Right cardiac atrium (tissue), 5 donors: Measurements from ENCODE around the gene NACAD. TPM values are rescaled to one million over a fixed set of nuclear protein-coding genes. Genes with fewer than 3 reads are reported as not detected.

Experiments used
- ATAC-seq, 2 donors: fragments of 200-7000 bp; cut with Tn5 transposase; one replicate each; pipeline versions ENCODE4 v1.8.0 to v1.9.1; 2020; ENCODE audit warnings: moderate library complexity in 2 of 2, mild to moderate bottlenecking in 1 of 2
- DNase-seq, 3 donors: peaks; one replicate each; pipeline ENCODE4 v3.0.0-alpha.2; 2020
- H3K27ac ChIP-seq: one replicate; pipeline ENCODE4 v1.5.1; 2013; ENCODE audit warnings: mild to moderate bottlenecking, low read length, control low read depth, moderate library complexity
- H3K27me3 ChIP-seq: one replicate; pipeline ENCODE4 v1.6.1; 2013; ENCODE audit not compliant: control insufficient read depth, insufficient read depth
- H3K4me1 ChIP-seq: one replicate; pipeline ENCODE4 v1.6.1; 2013; ENCODE audit warnings: low read length; ENCODE audit not compliant: control insufficient read depth, insufficient read depth
- H3K4me3 ChIP-seq: one replicate; pipeline ENCODE4 v1.5.1; 2013; ENCODE audit warnings: low read length, control low read depth
- H3K9me3 ChIP-seq: one replicate; pipeline ENCODE4 v1.6.1; 2013; ENCODE audit warnings: low read length; ENCODE audit not compliant: control insufficient read depth
- WGBS: extraction: QIAGEN DNeasy Blood & Tissue Kit; methylation state at CpG from one replicate; pipeline ENCODE4 v1.1.7; 2013; 5-methylcytosine and 5-hydroxymethylcytosine counted together
- intact Hi-C, 4 donors: fragments of 100-400 bp; cut with DNase I; formaldehyde crosslinking; loops; one replicate each; pipeline versions ENCODE4 v1.11.0 to v1.14.0; 2022 to 2023
- polyA plus RNA-seq: library from polyadenylated mRNA; stranded (reverse); fragments of 200-250 nt; gene quantifications from one replicate; pipeline ENCODE4 v1.2.3, GENCODE V29; 2013
- total RNA-seq, 4 donors: library from RNA; stranded (reverse); fragmentation: NEBNext Ultra II Directional; extraction: Animal tissue kit (Norgen Biotek cat#: 25700); gene quantifications; one replicate each; pipeline ENCODE4 v1.2.1, GENCODE V29; 2021
- donor health status: healthy with polysubstance abuse.
- donor health status: DM: no; HTN: yes; CAD: no.
- donor health status: DM: no; HTN: no; CAD: no.
- donor health status: DM: no; HTN: yes; CAD: no; lungs with severe emphysema.
- donor health status: DM: yes; HTN: yes; CAD: no.

Gene NACAD
- total and polyA plus RNA-seq, 5 donors, result 3.2 to 6.5 (median 4.8) TPM

DNA sequence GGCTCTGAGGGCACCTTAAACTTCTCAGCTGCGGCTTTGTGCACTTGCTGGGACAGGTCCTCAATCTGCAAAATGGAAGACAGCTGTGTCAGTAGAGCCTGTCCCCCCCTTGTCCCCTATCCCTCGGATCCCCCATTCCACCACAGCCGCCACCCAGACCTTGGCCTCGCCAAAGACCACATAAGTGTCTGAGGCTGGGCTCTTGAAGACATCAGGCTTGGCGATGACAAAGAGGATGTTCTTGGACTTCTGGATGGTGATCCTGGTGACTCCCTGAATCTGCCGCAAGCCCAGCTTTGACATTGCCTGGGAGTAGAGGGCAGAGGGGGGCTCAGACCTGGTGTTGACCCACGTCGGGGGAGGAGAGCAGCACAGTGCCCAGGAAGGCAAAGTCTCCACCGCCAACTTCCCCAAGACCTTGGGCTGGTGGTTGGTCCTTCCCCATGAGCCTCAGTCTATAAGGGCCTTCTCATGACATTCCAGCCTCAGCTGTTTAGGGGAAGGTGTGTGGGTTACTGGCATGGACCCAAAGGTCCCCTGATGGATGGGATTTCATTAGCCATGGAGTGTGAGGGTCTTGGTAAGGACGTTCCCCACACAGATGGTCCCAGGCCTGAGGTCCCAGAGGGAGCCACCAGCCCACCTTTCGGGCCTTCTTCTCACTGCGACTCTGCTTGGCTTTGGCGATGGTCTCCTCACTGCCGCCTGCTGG, 7.7 kb downstream of the NACAD start:
- peak in 1 of 2 donors; percentile 7 for ATAC-seq
- no peaks in the 10 kb centered on the region for H3K4me1 ChIP-seq
- H3K27me3 ChIP-seq, result no peaks in the 10 kb centered on the region
- DNase-seq, result no peak
- intact Hi-C loops, result no loop called here
- no peaks in the 10 kb centered on the region for H3K9me3 ChIP-seq
- no peak overlapping the region for H3K4me3 ChIP-seq
- no peak overlapping the region for H3K27ac ChIP-seq
- 86% methylated on average over 14 of the region's 14 CpGs for WGBS

DNA sequence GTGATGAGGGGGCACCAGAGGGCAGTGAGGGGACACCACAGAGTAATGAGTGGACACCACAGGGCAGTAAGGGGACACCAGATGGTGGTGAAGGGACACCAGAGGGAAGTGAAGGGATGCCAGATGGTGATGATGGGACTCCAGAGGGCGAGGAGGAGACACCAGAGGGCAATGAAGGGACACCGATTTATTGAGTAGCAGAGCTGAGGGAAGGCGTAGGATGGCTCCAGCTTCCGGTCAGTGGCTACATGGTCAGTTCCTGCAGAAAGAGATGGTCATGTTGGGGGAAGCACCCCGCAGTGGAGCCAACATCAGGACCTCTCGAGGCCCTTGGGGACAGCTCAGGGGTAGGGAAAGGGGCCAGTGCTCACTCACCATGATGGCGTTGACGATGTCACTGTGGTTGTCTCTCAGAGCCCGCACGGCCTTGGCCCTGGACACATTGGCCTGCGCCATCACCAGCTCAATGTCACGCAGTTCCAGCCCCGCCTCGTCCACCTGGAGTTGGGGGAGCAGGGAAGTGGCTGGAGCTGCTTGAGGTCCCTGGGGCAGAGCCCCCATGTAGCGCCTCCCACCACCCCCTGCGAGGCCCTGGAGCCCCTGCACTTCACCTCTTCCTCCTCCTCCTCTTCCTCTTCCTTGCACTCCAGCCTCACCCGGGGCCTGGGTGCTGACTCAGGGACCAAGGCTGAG, 8.4 kb downstream of the NACAD start:
- peak in 1 of 2 donors; percentile 19 for ATAC-seq
- no peak overlapping the region for H3K27ac ChIP-seq
- 91% methylated on average over 17 of the region's 17 CpGs for WGBS
- intact Hi-C loops, result no loop called here
- no peaks in the 10 kb centered on the region for H3K9me3 ChIP-seq
- no peaks in the 10 kb centered on the region for H3K4me1 ChIP-seq
- H3K4me3 ChIP-seq, result no peak overlapping the region
- peak in 1 of 3 donors; percentile 54 for DNase-seq
- H3K27me3 ChIP-seq, result no peaks in the 10 kb centered on the region

DNA sequence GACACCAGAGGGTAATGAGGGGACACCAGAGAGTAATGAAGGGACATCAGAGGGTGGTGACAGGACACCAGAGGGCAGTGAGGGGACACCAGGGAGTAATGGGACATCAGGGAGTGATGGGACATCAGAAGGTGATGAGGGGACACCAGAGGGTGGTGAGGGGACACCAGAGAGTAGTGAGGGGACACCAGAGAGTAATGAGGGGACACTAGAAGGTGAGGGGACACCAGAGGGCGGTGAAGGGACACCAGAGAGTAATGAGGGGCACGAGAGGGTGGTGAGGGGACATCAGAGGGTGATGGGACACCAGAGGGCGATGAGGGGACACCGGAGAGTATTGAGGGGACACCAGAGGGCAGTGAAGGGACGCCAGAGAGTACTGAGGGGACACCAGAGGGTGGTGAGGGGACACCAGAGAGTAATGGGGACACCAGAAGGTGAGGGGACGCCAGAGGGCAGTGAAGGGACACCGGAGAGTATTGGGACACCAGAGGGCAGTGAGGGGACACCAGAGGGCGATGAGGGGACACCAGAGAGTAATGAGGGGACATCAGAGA, 10.6 kb downstream of the NACAD start:
- WGBS, result 86% methylated on average over 8 of the region's 8 CpGs
- no peak for ATAC-seq

DNA sequence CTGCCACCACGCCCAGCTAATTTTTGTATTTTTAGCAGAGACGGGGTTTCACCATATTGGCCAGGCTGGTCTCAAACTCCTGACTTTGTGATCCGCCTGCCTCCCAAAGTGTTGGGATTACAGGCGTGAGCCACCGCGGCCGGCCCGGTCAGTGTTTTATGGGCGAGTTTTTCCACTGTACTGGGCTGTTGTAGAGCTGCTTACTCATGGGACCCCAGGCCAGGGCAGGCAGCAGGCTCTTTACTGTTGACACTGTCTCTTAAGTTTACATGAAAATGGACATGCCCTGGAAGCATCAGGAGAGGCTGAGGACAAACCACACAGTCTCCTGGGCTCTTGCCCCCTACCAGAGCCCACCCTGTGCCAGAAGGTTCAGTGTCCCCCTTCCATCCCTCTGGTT, 11.2 kb downstream of the NACAD start:
- Histone ChIP-seq H3K9me3 (no peaks in the 10 kb centered on the region), H3K27me3 (no peaks in the 10 kb centered on the region), H3K4me1 (no peaks in the 10 kb centered on the region), H3K27ac (no peak overlapping the region), H3K4me3 (no peak overlapping the region)
- intact Hi-C loops, result no loop called here
- DNase-seq, result no peak
- no peak for ATAC-seq
- 81% methylated on average over 9 of the region's 9 CpGs for WGBS

More for the DNA sequence above, 10.6 kb downstream of the NACAD start:
- Histone ChIP-seq H3K27me3 (no peaks in the 10 kb centered on the region), H3K4me1 (no peaks in the 10 kb centered on the region), H3K9me3 (no peaks in the 10 kb centered on the region), H3K4me3 (no peak overlapping the region), H3K27ac (no peak overlapping the region)
- intact Hi-C loops, result no loop called here
- DNase-seq, result no peak

DNA sequence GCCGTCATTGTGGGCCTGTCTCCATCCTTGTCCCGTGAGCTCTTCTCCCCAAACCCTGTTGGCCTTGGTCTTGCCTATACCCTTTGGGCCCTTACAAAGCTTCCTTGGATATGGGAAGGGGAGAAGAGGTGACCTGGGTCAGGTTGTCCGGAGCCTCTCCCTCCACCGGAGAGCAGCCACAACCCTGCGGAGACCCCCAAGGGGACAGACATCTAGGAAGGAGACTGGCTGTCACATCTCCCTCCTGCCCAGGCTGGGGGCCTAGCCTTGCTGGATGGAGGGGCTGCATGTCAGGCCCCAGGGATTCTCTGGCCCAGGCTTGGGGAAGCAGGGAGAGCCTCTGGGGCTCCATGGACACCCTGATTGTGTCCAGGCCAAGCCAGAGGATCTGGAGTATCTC, 11.8 kb downstream of the NACAD start:
- Histone ChIP-seq H3K4me3 (no peak overlapping the region), H3K27me3 (no peaks in the 10 kb centered on the region), H3K9me3 (no peaks in the 10 kb centered on the region), H3K4me1 (no peaks in the 10 kb centered on the region), H3K27ac (no peak overlapping the region)
- ATAC-seq (no peak), DNase-seq (no peak)
- 92% methylated on average over 5 of the region's 5 CpGs for WGBS
- intact Hi-C loops, result no loop called here

DNA sequence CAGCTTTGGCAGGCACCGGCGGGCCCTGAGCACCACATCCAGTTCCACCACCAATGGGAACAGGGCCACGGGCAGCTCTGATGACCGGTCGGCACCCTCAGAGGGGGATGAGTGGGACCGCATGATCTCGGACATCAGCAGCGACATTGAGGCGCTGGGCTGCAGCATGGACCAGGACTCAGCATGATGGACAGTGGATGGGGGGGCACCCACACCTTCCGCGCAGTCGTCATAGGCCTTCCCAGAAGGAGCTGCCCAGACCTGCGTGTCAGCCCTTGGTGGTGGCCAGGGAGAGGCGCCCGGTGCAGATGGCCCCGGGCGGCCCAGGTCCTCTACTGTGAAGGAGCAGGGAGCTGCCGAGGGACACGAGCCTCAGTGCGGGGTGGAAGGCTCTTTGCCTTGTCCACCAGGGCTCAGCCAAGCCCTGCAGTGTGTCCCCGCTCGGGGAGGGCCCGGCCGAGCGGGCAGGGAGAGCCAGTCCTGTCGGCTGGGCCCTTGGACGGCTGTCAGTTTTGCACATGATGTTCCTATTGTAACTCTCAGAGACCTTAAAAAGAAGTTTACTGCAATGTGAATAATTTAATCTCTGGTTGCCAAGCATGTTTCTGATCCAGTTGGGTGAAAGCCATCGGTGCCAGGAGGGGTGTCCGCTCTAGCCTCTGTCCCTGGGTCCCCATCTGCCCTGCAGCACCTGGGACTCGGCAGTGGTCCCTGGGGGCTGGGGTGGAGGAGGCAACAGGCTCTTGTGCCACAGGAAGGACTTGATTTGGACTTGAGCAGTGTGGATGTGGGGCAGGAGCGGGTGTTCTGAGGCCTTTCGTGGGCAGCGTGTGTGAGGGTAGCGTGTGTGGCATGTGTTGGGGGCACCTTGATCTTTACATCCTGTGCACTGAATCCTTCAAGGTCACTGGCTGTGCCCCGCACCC, 12.6 kb downstream of the NACAD start:
- ATAC-seq, result no peak
- Histone ChIP-seq H3K4me3 (no peak overlapping the region), H3K4me1 (no peaks in the 10 kb centered on the region), H3K27me3 (no peaks in the 10 kb centered on the region), H3K27ac (no peak overlapping the region), H3K9me3 (no peaks in the 10 kb centered on the region)
- peak in 1 of 3 donors; percentile 56 for DNase-seq
- WGBS, result 95% methylated on average over 35 of the region's 35 CpGs
- intact Hi-C loops, result no loop called here

DNA sequence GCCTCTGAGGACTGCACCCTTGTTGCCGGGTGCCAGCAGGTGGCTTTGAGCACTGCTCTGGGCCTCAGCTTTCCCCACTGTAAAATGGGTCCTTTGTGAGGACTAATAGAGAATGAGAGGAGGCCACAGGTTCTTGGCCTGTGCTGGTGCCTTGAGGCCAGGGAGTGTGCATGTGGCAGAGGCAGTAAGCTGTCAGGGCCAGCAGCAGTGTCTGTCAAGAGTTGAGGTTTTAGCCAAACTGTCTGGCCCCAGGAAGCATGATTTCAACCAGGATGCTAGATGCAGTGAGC, 13.5 kb downstream of the NACAD start:
- 95% methylated on average over 1 of the region's 1 CpG for WGBS
- Histone ChIP-seq H3K4me3 (no peak overlapping the region), H3K4me1 (no peaks in the 10 kb centered on the region), H3K27me3 (no peaks in the 10 kb centered on the region), H3K9me3 (no peaks in the 10 kb centered on the region), H3K27ac (no peak overlapping the region)
- ATAC-seq (no peak), DNase-seq (no peak)
- intact Hi-C loops, result no loop called here

DNA sequence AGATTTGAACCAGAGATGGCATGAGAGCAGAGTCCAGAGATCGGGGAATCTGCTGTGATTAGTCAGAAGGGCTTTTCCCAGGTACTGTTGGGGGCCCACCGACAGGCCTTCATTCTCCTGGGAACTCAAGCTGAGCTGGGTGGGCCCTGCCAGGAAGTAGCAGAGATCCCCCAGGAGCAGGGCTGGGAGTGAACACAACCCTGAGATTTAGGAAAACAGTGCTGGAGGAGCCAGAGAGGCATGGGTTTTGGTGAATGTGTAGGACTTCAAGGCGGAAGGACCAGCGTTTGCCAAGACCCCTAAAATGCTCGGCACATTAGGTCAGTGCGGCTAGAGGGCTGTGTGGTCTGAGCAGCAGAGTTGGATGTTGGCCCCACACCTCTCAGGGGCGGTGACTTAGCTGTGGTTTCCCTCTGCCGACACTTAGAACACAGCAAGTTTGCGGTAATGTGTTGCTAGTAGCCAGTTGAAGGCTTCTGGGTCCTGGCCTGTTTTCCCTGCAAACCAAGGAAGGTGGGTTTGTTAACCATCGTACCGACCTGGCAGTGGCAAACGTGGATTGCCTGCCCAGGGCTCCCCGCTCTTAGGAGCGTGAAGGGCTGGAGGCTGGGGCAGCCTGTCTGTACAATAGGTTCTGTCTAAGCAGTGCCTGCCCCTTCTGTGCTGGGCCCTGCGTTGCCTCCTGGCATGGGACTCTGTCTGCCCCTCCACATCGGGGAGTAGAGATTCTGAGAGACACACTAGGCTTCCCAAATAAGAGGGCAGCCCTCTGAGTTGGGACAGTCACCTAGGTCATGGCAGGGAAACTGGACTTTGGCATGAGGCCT, 14.0 kb downstream of the NACAD start:
- 89% methylated on average over 16 of the region's 16 CpGs for WGBS
- no peak overlapping the region for H3K4me3 ChIP-seq
- no peak overlapping the region for H3K27ac ChIP-seq
- no peaks in the 10 kb centered on the region for H3K4me1 ChIP-seq
- no peaks in the 10 kb centered on the region for H3K9me3 ChIP-seq
- H3K27me3 ChIP-seq, result no peaks in the 10 kb centered on the region
- ATAC-seq, result no peak
- DNase-seq, result no peak
- intact Hi-C loops, result no loop called here

DNA sequence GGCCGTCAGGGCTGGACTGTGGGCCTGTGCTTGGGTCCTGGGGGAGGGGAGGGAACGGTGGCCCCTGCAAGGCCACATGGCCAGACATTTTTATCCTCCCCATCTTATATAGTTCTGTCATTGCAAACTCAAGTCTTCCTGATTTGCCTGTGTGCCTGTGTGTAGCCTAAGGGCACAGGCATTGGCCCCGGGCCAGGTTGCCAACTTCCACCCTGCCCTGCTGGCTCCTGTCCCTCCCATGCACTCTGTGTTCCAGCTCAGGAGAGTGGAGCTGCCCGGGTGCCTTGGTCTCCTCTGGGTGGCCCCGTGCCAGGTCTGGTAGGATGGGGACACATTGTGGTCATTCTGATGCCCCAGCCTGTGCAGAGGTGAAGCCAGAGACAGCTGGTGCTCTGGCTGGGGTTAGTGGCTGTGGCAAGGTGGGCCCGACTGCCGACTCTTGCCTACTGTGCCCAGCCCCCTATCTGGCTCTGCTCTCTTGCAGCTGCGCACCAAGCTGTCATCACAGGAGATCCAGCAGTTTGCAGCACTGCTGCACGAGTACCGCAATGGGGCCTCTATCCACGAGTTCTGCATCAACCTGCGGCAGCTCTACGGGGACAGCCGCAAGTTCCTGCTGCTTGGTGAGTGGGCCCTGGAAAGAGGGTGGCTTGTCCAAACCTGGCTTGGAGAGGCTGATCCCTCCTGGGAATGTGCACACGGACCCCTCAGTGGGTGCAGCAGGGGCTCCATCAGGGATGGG, 14.8 kb downstream of the NACAD start:
- 86% methylated on average over 15 of the region's 15 CpGs for WGBS
- H3K9me3 ChIP-seq, result no peaks in the 10 kb centered on the region
- H3K4me3 ChIP-seq, result no peak overlapping the region
- ATAC-seq (no peak), DNase-seq (peak in 1 of 3 donors; percentile 76)
- intact Hi-C loops, result no loop called here
- H3K27ac ChIP-seq, result no peak overlapping the region
- no peaks in the 10 kb centered on the region for H3K4me1 ChIP-seq
- no peaks in the 10 kb centered on the region for H3K27me3 ChIP-seq
